GM18517 (cell line): Measurements from ENCODE around the gene PRND.
"Not testable (repeated sequence)": the region's sequence is repeated elsewhere in the genome, so short reads cannot be mapped to it uniquely, and the experiment has no call there.

Experiments
- ATAC-seq: cut with Tn5 transposase; IDR thresholded peaks from one replicate; pipeline ENCODE4 v1.9.1; 2021; ENCODE audit warnings: mild to moderate bottlenecking, moderate library complexity; ENCODE audit not compliant: unreplicated experiment

The PRND gene

GRCh38 chr20:4708036-4708435 is 13.7 kb upstream of the PRND start:
- ATAC-seq, result no peak

- ATAC-seq, result no peak
These were observed 12.9 kb upstream of the PRND start for GRCh38 chr20:4708856-4709255.

GRCh38 chr20:4709261-4710105 is 12.2 kb upstream of the PRND start:
- no peak for ATAC-seq

- no peak for ATAC-seq
These were observed 11.6 kb upstream of the PRND start for GRCh38 chr20:4710106-4710475.

- no peak for ATAC-seq
These were observed 10.2 kb upstream of the PRND start for GRCh38 chr20:4711511-4711910.

GRCh38 chr20:4713401-4713800 is 8.3 kb upstream of the PRND start:
- ATAC-seq, result no peak

- ATAC-seq, result no peak
These were observed 6.9 kb upstream of the PRND start for GRCh38 chr20:4714818-4715217.

- no peak for ATAC-seq
These were observed 3.7 kb upstream of the PRND start for GRCh38 chr20:4717816-4718570.

- ATAC-seq, result no peak
These were observed 2.5 kb upstream of the PRND start for GRCh38 chr20:4719190-4719589.

- ATAC-seq, result peak; percentile 96
These were observed 1.4 kb upstream of the PRND start for GRCh38 chr20:4720041-4720976.

GRCh38 chr20:4720977-4721349 is 746 bp upstream of the PRND start:
- no peak for ATAC-seq

- ATAC-seq, result no peak
These were observed 862 bp downstream of the PRND start for GRCh38 chr20:4722571-4722970.

GRCh38 chr20:4722993-4723392 is 1.3 kb downstream of the PRND start:
- ATAC-seq, result no peak

- ATAC-seq, result not testable (repeated sequence)
These were observed 1.8 kb downstream of the PRND start for GRCh38 chr20:4723553-4723952.

- no peak for ATAC-seq
These were observed 3.0 kb downstream of the PRND start for GRCh38 chr20:4724459-4725262.

GRCh38 chr20:4725263-4725550 is 3.5 kb downstream of the PRND start:
- ATAC-seq, result no peak

- ATAC-seq, result peak; percentile 61
These were observed 5.1 kb downstream of the PRND start for GRCh38 chr20:4726710-4727397.

GRCh38 chr20:4728120-4728760 is 6.5 kb downstream of the PRND start:
- no peak for ATAC-seq

- ATAC-seq, result no peak
These were observed 7.6 kb downstream of the PRND start for GRCh38 chr20:4729265-4729664.

- ATAC-seq, result no peak
These were observed 9.1 kb downstream of the PRND start for GRCh38 chr20:4730780-4731179.
